Trophoblast cell (in vitro differentiated cells and primary cell): ENCODE results near the gene KCNMA1.

ENCODE experiments used
- DNase-seq, 2 donors: peaks; one replicate each; pipeline ENCODE4 v3.0.0-alpha.2; 2016
- H2AFZ ChIP-seq: 2 replicates; pipeline ENCODE4 v1.6.1; 2013; ENCODE audit warnings: low read length, moderate library complexity, mild to moderate bottlenecking; ENCODE audit not compliant: insufficient read depth, poor library complexity
- H2AK5ac ChIP-seq: 2 replicates; pipeline ENCODE4 v1.6.1; 2013; ENCODE audit warnings: mild to moderate bottlenecking, low read length
- H2BK120ac ChIP-seq: 2 replicates; pipeline ENCODE4 v1.6.1; 2013; ENCODE audit warnings: low read length, mild to moderate bottlenecking, moderate library complexity; ENCODE audit not compliant: insufficient read depth, poor library complexity
- H2BK12ac ChIP-seq: 2 replicates; pipeline ENCODE4 v1.6.1; 2013; ENCODE audit warnings: mild to moderate bottlenecking, low read length, moderate library complexity
- H2BK5ac ChIP-seq: 2 replicates; pipeline ENCODE4 v1.6.1; 2013; ENCODE audit warnings: low read length, low read depth, moderate library complexity, mild to moderate bottlenecking; ENCODE audit not compliant: poor library complexity
- H3K14ac ChIP-seq: 2 replicates; pipeline ENCODE4 v1.6.1; 2013; ENCODE audit warnings: mild to moderate bottlenecking, low read length
- H3K18ac ChIP-seq: 2 replicates; pipeline ENCODE4 v1.6.1; 2013; ENCODE audit warnings: mild to moderate bottlenecking, low read length
- H3K23ac ChIP-seq: 2 replicates; pipeline ENCODE4 v1.6.1; 2013; ENCODE audit warnings: low read length
- H3K27ac ChIP-seq: 2 replicates; pipeline ENCODE4 v1.5.1; 2013; ENCODE audit warnings: low read depth, mild to moderate bottlenecking, inconsistent platforms, low read length, moderate library complexity
- H3K27me3 ChIP-seq: 2 replicates; pipeline ENCODE4 v1.6.1; 2013; ENCODE audit warnings: inconsistent platforms, mild to moderate bottlenecking, low read length, moderate library complexity; ENCODE audit not compliant: insufficient read depth
- H3K36me3 ChIP-seq, 2 experiments: 1 replicate in 1 of 2; 2 replicates in 1 of 2; pipeline ENCODE4 v1.6.1; 2013; ENCODE audit warnings: low read length in 2 of 2, mild to moderate bottlenecking in 2 of 2, moderate library complexity in 1 of 2; ENCODE audit not compliant: insufficient read depth in 2 of 2, control insufficient read depth in 1 of 2
- H3K4ac ChIP-seq: 2 replicates; pipeline ENCODE4 v1.6.1; 2013; ENCODE audit warnings: low read depth, mild to moderate bottlenecking, low read length, moderate library complexity
- H3K4me1 ChIP-seq, 2 experiments: 1 replicate in 1 of 2; 2 replicates in 1 of 2; pipeline ENCODE4 v1.6.1; 2013; ENCODE audit warnings: low read length in 2 of 2, mild to moderate bottlenecking in 2 of 2, moderate library complexity in 1 of 2; ENCODE audit not compliant: insufficient read depth in 2 of 2, control insufficient read depth in 1 of 2
- H3K4me2 ChIP-seq: 2 replicates; pipeline ENCODE4 v1.6.1; 2013; ENCODE audit warnings: inconsistent platforms, mild to moderate bottlenecking, low read length, moderate library complexity
- H3K4me3 ChIP-seq: 2 replicates; pipeline ENCODE4 v1.5.1; 2013; ENCODE audit warnings: mild to moderate bottlenecking, low read depth, low read length, inconsistent platforms
- H3K79me1 ChIP-seq: one replicate; pipeline ENCODE4 v1.6.1; 2013; ENCODE audit warnings: low read length
- H3K79me2 ChIP-seq: 2 replicates; pipeline ENCODE4 v1.6.1; 2013; ENCODE audit warnings: low read length, mild to moderate bottlenecking; ENCODE audit not compliant: control insufficient read depth, insufficient read depth, poor library complexity
- H3K9ac ChIP-seq: 2 replicates; pipeline ENCODE4 v1.6.1; 2013; ENCODE audit warnings: mild to moderate bottlenecking, low read length
- H3K9me3 ChIP-seq: 2 replicates; pipeline ENCODE4 v1.6.1; 2013; ENCODE audit warnings: low read depth, mild to moderate bottlenecking, control low read depth, inconsistent platforms, low read length; ENCODE audit not compliant: insufficient read depth
- H4K12ac ChIP-seq: 2 replicates; pipeline ENCODE4 v1.6.1; 2013; ENCODE audit warnings: low read depth, mild to moderate bottlenecking, low read length, moderate library complexity
- H4K8ac ChIP-seq: 2 replicates; pipeline ENCODE4 v1.6.1; 2013; ENCODE audit warnings: low read depth, mild to moderate bottlenecking, low read length, moderate library complexity
- H4K91ac ChIP-seq: one replicate; pipeline ENCODE4 v1.6.1; 2013; ENCODE audit warnings: low read depth, mild to moderate bottlenecking, low read length, moderate library complexity
- WGBS: extraction: QIAGEN DNeasy Blood & Tissue Kit; methylation state at CpG from one replicate; pipeline ENCODE4 v1.1.7; 2013; ENCODE audit warnings: missing lambda C conversion rate; ENCODE audit not compliant: insufficient read length, insufficient coverage; ENCODE audit errors: extremely low coverage; 5-methylcytosine and 5-hydroxymethylcytosine counted together

KCNMA1 gene

GRCh38 chr10:77492368-77492994 is 145.1 kb downstream of the KCNMA1 start:
- no peak overlapping the region for H2AK5ac ChIP-seq
- H2BK5ac ChIP-seq: no peak overlapping the region
- H2BK12ac ChIP-seq: no peak overlapping the region
- H3K4me1 ChIP-seq: peaks cover 7 to 15% of the 10 kb centered on the region in 2 experiments
- H3K27me3 ChIP-seq: no peaks in the 10 kb centered on the region
- no peak overlapping the region for H4K12ac ChIP-seq
- no peak overlapping the region for H2AFZ ChIP-seq
- H3K36me3 ChIP-seq: peaks cover 12 to 13% of the 10 kb centered on the region in 2 experiments
- H3K14ac ChIP-seq: no peak overlapping the region
- H3K4me2 ChIP-seq: no peak overlapping the region
- peaks cover 14% of the 10 kb centered on the region for H3K79me1 ChIP-seq
- no peak overlapping the region for H2BK120ac ChIP-seq
- no CpG with 5 or more reads among the region's 4 CpGs for WGBS
- H3K79me2 ChIP-seq: no peaks in the 10 kb centered on the region
- no peak overlapping the region for H3K18ac ChIP-seq
- no peak overlapping the region for H4K8ac ChIP-seq
- H3K9me3 ChIP-seq: peaks cover 3% of the 10 kb centered on the region
- DNase-seq: no peak
- H3K4ac ChIP-seq: no peak overlapping the region
- H3K4me3 ChIP-seq: no peak overlapping the region
- no peak overlapping the region for H3K23ac ChIP-seq
- H3K9ac ChIP-seq: no peak overlapping the region
- H3K27ac ChIP-seq: no peak overlapping the region
- H4K91ac ChIP-seq: no peak overlapping the region

GRCh38 chr10:77490534-77491314 is 146.9 kb downstream of the KCNMA1 start:
- Histone ChIP-seq H3K4me3 (no peak overlapping the region), H3K9ac (no peak overlapping the region), H3K14ac (no peak overlapping the region), H4K12ac (no peak overlapping the region), H2AFZ (no peak overlapping the region), H3K79me2 (no peaks in the 10 kb centered on the region), H2BK120ac (no peak overlapping the region), H2BK5ac (no peak overlapping the region), H3K36me3 (peaks cover 12 to 13% of the 10 kb centered on the region in 2 experiments), H2BK12ac (no peak overlapping the region), H3K4ac (no peak overlapping the region), H3K27ac (no peak overlapping the region), H3K79me1 (peaks cover 15% of the 10 kb centered on the region), H3K4me2 (no peak overlapping the region), H3K4me1 (peaks cover 9 to 19% of the 10 kb centered on the region in 2 experiments), H4K8ac (peak overlapping the region; percentile 12), H3K18ac (no peak overlapping the region), H2AK5ac (no peak overlapping the region), H3K27me3 (no peaks in the 10 kb centered on the region), H3K23ac (no peak overlapping the region), H4K91ac (no peak overlapping the region), H3K9me3 (peaks cover 3% of the 10 kb centered on the region)
- WGBS: no CpG with 5 or more reads among the region's 6 CpGs
- DNase-seq: no peak

GRCh38 chr10:77486517-77486916 is 151.1 kb downstream of the KCNMA1 start:
- no peak overlapping the region for H2BK5ac ChIP-seq
- H3K79me1 ChIP-seq: peaks cover 6% of the 10 kb centered on the region
- H3K79me2 ChIP-seq: no peaks in the 10 kb centered on the region
- peak overlapping the region; percentile 8 for H2BK120ac ChIP-seq
- no peak overlapping the region for H4K12ac ChIP-seq
- no peak overlapping the region for H3K18ac ChIP-seq
- no CpG with 5 or more reads among the region's 3 CpGs for WGBS
- H4K8ac ChIP-seq: no peak overlapping the region
- H3K36me3 ChIP-seq: peaks cover 3 to 4% of the 10 kb centered on the region in 2 experiments
- no peak overlapping the region for H3K23ac ChIP-seq
- no peak overlapping the region for H4K91ac ChIP-seq
- no peak overlapping the region for H3K4me2 ChIP-seq
- H3K9ac ChIP-seq: no peak overlapping the region
- no peak overlapping the region for H2BK12ac ChIP-seq
- no peak overlapping the region for H3K14ac ChIP-seq
- H2AK5ac ChIP-seq: no peak overlapping the region
- peak; percentile 50 to 65 for DNase-seq
- peaks cover 7 to 8% of the 10 kb centered on the region in 2 experiments for H3K4me1 ChIP-seq
- no peaks in the 10 kb centered on the region for H3K9me3 ChIP-seq
- no peaks in the 10 kb centered on the region for H3K27me3 ChIP-seq
- H3K4me3 ChIP-seq: no peak overlapping the region
- no peak overlapping the region for H2AFZ ChIP-seq
- no peak overlapping the region for H3K27ac ChIP-seq
- no peak overlapping the region for H3K4ac ChIP-seq

- Histone ChIP-seq H4K8ac (peak overlapping the region; percentile 13), H2BK120ac (no peak overlapping the region), H3K4me2 (no peak overlapping the region), H2BK12ac (no peak overlapping the region), H3K4me1 (peaks cover 7 to 8% of the 10 kb centered on the region in 2 experiments), H4K12ac (no peak overlapping the region), H2AK5ac (no peak overlapping the region), H3K9me3 (no peaks in the 10 kb centered on the region), H3K27ac (no peak overlapping the region), H2BK5ac (no peak overlapping the region), H3K14ac (no peak overlapping the region), H3K23ac (no peak overlapping the region), H3K36me3 (peaks cover 0 to 3% of the 10 kb centered on the region in 2 experiments), H3K4ac (no peak overlapping the region), H3K18ac (peak overlapping the region; percentile 5), H3K79me1 (peaks cover 6% of the 10 kb centered on the region), H3K79me2 (no peaks in the 10 kb centered on the region), H2AFZ (no peak overlapping the region), H3K4me3 (no peak overlapping the region), H3K27me3 (no peaks in the 10 kb centered on the region), H3K9ac (no peak overlapping the region), H4K91ac (no peak overlapping the region)
- peak; percentile 79 to 89 for DNase-seq
- no CpG with 5 or more reads among the region's 2 CpGs for whole genome bisulfite sequencing
Measured at GRCh38 chr10:77485847-77486246, 151.8 kb downstream of the KCNMA1 start.
